IgD-negative memory B cell (primary cell): ENCODE measurements around the gene PRR12. TPM values are rescaled to one million over a fixed set of nuclear protein-coding genes. Genes with fewer than 3 reads are reported as not detected.

Source experiments
- H3K27ac Mint-ChIP-seq, 3 donors: one replicate each; pipeline ENCODE4 v1.8.0; 2020 to 2022; ENCODE audit warnings: mild to moderate bottlenecking in 3 of 3, mixed read lengths in 3 of 3, moderate library complexity in 1 of 3
- H3K27me3 Mint-ChIP-seq: one replicate; pipeline ENCODE4 v1.8.0; 2021; ENCODE audit warnings: mixed read lengths
- H3K36me3 Mint-ChIP-seq: one replicate; pipeline ENCODE4 v1.8.0; 2020; ENCODE audit warnings: mild to moderate bottlenecking, mixed read lengths
- H3K4me1 Mint-ChIP-seq, 3 donors: one replicate each; pipeline ENCODE4 v1.8.0; 2020 to 2022; ENCODE audit warnings: mixed read lengths in 3 of 3, mild to moderate bottlenecking in 1 of 3
- H3K4me3 Mint-ChIP-seq, 4 donors: one replicate each; pipeline ENCODE4 v1.8.0; 2020 to 2022; ENCODE audit warnings: mild to moderate bottlenecking in 4 of 4, mixed read lengths in 4 of 4, moderate library complexity in 3 of 4
- H3K9me3 Mint-ChIP-seq, 3 donors: one replicate each; pipeline ENCODE4 v1.8.0; 2020 to 2021; ENCODE audit warnings: mixed read lengths in 3 of 3, mild to moderate bottlenecking in 1 of 3
- polyA plus RNA-seq: library from polyadenylated mRNA; unstranded; fragments of 300-500 nt; fragmentation: Illumina TruSeq; gene quantifications from one replicate; pipeline ENCODE4 v1.2.3, GENCODE V29; 2021

The PRR12 gene
- polyA plus RNA-seq, 1 donor from 2014 or later: 0.70 TPM

DNA sequence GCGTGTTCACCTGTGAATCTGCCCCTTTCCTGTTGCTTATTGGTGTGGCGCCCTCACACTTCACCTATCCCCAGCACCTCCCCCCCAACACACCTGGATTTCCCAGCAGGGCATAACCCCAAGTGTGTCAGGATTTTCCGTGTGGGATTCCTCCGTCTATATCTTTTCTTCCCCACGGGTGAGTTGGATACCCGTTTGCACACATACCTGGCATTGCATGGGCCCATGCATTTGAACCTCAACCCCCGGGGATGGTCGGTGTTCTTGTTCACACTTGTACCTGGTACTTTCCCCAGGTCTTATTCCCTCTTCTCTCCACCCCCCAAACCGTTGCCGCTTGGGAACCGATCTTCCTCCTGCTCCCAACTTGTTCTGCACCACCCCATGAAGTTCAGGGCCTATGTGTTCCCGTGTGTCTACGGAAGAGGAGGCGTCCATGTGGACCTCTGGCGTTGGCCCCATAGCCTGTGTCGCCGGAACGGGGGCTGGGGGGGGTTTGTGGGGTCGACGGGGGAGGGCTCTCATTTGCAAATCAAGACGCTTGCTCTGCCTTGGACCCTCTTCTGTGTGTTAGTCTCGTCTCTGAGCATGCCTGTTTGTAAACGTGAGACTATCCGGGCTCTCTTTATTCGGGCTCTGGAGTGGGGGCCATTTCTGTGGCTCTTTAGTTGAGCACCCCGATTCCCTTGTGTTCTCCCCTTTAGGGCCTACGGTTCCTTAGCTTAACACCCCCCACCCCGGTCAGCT lies 1.7 kb downstream of the PRR12 start:
- H3K4me1 Mint-ChIP-seq: peaks cover 10 to 25% (median 19%) of the 10 kb centered on the region in 3 donors
- H3K27me3 Mint-ChIP-seq: no peaks in the 10 kb centered on the region
- H3K27ac Mint-ChIP-seq: peak overlapping the region; percentile 87 to 94 (median 92)
- H3K36me3 Mint-ChIP-seq: peaks cover 2% of the 10 kb centered on the region
- H3K9me3 Mint-ChIP-seq: no peaks in the 10 kb centered on the region
- H3K4me3 Mint-ChIP-seq: peak overlapping the region; percentile 80 to 94 (median 92)

DNA sequence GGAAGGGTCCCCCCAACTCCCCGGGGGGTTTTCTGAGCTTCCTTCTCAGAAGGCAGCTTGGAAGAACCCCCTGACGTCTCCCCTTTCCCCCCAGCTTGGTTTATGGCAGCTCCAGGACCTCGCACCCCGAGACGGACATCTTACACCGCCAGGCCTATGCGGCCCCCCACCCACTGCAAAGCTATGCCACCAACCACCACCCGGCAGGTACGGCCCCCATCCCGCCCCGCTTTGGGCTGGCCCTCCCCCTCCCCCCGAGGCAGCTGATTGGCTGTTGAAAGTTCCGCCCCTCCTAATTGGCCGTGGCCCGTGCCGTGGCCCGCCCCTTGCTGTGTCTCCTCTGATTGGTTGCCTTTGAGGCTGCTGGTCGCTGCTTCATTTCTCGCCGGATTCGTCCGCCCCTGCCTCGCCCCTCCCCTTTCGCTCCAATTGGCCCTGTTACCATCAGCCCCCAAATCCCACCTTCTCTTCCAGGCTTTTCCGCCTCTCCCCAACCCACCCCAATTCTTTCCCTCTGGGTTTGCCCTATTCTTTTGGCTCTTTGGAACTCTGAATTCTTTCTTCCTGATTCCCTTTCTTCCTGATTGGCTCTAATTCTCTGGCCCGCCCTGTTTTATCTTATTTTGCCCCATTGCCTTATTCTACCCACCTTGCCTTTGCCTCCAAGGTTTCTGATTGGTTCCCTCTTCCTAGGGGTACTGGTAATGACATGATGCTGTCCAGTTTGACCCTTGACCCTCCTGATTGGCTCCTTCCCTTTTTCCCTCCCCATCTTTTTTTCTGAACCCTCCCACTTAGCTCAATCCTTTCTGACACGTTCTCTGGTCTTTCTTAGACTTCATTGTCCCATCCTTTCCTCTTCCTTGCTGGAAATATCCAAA lies 2.5 kb downstream of the PRR12 start:
- no peaks in the 10 kb centered on the region for H3K9me3 Mint-ChIP-seq
- peak overlapping the region; percentile 87 to 94 (median 92) for H3K27ac Mint-ChIP-seq
- H3K4me1 Mint-ChIP-seq: peaks cover 10 to 25% (median 19%) of the 10 kb centered on the region in 3 donors
- peak overlapping the region; percentile 80 to 94 (median 92) for H3K4me3 Mint-ChIP-seq
- peaks cover 2% of the 10 kb centered on the region for H3K36me3 Mint-ChIP-seq
- no peaks in the 10 kb centered on the region for H3K27me3 Mint-ChIP-seq

DNA sequence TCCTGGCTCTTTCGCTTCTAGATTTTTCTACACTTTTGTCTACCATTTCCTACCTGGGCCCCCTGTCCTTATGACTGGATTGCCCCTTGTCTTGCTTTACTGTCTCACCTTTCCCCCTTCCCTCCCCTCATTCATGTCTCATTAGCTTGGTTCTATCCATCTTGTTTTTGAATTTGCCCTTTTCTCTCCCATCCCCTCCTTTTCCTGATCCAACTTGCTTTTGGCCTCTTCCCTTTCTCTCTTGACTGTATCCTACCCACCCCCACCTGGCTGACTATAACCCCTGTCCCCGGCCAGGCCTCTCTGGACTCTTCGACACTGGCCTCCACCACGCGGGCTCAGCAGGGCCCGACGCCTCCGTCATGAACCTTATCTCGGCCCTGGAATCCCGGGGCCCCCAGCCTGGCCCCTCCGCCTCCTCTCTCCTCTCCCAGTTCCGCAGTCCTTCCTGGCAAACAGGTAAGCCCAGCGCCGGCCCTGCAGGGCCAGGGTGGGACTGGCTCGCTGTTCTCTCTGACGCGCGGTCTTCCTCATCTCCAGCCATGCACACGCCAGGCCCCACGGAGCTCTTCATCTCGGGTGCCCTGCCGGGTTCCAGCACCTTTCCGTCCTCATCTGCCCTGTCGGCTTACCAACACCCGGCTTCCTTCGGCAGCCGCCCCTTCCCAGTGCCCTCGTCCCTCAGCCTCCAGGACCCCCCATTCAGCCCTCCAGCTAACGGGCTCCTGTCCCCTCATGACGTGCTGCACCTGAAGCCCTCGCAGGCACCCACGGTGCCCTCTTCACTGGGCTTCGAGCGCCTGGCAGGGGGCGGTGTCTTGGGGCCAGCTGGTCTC lies 3.4 kb downstream of the PRR12 start:
- peaks cover 10 to 22% (median 18%) of the 10 kb centered on the region in 3 donors for H3K4me1 Mint-ChIP-seq
- no peaks in the 10 kb centered on the region for H3K9me3 Mint-ChIP-seq
- no peaks in the 10 kb centered on the region for H3K36me3 Mint-ChIP-seq
- no peaks in the 10 kb centered on the region for H3K27me3 Mint-ChIP-seq
- peak overlapping the region in 2 of 3 donors; percentile 87 to 92 for H3K27ac Mint-ChIP-seq
- H3K4me3 Mint-ChIP-seq: peak overlapping the region in 3 of 4 donors; percentile 15 to 80 (median 57)

DNA sequence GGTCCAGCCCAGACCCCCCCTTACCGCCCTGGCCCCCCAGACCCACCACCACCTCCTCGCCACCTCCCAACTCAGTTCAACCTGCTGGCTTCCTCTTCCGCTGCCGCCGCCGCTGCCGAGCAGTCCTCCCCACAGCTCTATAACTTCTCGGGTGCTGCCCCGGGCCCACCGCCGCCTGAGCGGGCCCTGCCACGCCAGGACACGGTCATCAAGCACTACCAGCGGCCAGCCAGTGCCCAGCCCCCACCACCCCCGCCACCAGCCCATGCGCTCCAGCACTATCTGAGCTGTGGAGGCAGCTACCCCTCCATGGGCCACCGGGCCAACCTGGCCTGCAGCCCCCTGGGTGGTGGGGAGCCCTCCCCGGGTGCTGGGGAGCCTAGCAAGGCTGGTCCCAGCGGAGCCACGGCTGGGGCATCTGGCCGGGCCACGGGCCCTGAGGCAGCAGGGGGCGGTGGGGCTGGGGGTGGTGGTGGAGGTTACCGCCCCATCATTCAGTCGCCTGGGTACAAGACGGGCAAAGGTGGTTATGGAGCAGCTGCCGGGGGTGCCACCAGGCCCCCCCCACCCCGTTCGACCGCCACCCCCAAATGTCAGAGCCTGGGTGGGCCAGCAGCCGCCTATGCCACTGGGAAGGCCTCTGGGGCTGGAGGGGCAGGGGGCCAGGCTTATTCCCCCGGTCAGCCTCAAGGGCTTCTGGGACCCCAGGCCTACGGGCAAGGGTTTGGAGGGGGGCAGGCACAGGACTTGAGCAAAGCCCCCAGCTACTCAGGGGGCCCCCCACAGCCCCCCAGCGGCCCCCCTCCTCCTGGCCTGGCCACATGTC lies 4.2 kb downstream of the PRR12 start:
- peaks cover 10 to 18% (median 13%) of the 10 kb centered on the region in 3 donors for H3K4me1 Mint-ChIP-seq
- H3K4me3 Mint-ChIP-seq: no peak overlapping the region
- H3K9me3 Mint-ChIP-seq: no peaks in the 10 kb centered on the region
- H3K27ac Mint-ChIP-seq: no peak overlapping the region
- no peaks in the 10 kb centered on the region for H3K27me3 Mint-ChIP-seq
- H3K36me3 Mint-ChIP-seq: no peaks in the 10 kb centered on the region

DNA sequence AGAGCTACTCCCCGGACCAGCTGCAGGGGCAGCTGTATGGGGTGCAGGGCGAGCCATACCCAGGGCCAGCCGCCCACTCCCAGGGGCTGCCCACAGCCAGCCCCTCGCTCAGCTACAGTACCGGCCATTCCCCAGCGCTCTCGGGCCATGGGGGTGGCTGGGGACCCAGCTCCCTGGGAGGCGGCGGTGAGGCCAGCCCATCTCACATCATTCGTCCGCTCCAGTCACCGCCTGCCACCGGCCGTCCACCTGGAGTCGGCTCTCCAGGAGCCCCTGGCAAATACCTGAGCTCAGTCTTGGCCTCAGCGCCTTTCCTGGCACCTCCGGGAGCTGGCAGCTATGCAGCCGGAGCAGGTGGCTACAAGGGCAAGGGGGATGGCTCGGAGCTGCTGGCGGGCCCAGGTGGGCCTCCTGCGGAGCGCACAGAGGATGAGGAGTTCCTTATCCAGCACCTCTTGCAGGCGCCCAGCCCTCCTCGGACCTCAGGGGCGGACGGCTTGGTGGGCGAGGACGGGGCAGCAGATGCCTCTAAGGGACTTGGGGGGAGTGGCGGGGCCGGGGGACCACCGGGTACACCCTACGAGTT lies 4.9 kb downstream of the PRR12 start:
- Mint-ChIP-seq H3K4me1 (peaks cover 10 to 18% (median 13%) of the 10 kb centered on the region in 3 donors), H3K27me3 (no peaks in the 10 kb centered on the region), H3K9me3 (no peaks in the 10 kb centered on the region), H3K27ac (no peak overlapping the region), H3K36me3 (no peaks in the 10 kb centered on the region), H3K4me3 (no peak overlapping the region)

DNA sequence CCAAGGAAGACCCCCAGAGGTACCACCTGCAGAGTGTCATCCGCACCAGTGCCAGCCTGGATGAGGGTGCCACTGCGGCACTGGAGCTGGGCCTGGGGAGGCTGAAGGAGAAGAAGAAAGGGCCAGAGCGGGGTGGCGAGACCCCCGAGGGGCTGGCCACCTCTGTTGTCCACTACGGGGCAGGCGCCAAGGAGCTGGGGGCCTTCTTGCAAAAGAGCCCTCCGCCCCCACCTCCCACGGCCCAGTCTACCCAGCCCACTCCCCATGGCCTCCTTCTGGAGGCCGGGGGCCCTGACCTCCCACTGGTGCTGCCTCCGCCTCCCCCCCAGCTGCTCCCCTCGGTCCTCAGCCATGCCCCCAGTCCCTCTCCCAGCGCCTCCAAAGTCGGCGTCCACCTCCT lies 5.4 kb downstream of the PRR12 start:
- Mint-ChIP-seq H3K4me3 (no peak overlapping the region), H3K9me3 (no peaks in the 10 kb centered on the region), H3K27me3 (no peaks in the 10 kb centered on the region), H3K4me1 (peaks cover 10 to 18% (median 13%) of the 10 kb centered on the region in 3 donors), H3K27ac (no peak overlapping the region), H3K36me3 (no peaks in the 10 kb centered on the region)

DNA sequence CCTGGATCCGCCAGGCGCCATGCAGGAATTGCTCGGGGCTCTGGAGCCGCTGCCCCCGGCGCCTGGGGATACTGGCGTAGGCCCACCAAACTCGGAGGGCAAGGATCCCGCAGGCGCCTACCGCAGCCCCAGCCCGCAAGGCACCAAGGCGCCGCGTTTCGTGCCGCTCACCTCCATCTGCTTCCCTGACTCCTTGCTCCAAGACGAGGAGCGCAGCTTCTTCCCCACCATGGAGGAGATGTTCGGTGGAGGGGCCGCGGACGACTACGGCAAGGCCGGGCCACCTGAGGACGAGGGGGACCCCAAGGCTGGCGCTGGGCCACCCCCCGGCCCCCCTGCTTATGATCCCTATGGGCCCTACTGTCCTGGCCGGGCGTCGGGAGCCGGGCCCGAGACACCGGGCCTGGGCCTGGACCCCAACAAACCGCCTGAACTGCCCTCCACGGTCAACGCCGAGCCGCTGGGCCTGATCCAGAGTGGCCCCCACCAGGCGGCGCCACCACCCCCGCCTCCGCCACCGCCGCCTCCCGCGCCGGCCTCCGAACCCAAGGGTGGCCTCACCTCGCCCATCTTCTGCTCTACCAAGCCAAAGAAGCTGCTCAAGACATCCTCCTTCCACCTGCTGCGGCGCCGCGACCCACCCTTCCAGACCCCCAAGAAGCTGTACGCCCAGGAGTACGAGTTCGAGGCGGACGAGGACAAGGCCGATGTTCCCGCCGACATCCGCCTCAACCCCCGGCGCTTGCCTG lies 6.1 kb downstream of the PRR12 start:
- H3K4me3 Mint-ChIP-seq: no peak overlapping the region
- no peaks in the 10 kb centered on the region for H3K9me3 Mint-ChIP-seq
- H3K36me3 Mint-ChIP-seq: peaks cover 2% of the 10 kb centered on the region
- no peaks in the 10 kb centered on the region for H3K27me3 Mint-ChIP-seq
- H3K4me1 Mint-ChIP-seq: peaks cover 10 to 18% (median 13%) of the 10 kb centered on the region in 3 donors
- no peak overlapping the region for H3K27ac Mint-ChIP-seq

DNA sequence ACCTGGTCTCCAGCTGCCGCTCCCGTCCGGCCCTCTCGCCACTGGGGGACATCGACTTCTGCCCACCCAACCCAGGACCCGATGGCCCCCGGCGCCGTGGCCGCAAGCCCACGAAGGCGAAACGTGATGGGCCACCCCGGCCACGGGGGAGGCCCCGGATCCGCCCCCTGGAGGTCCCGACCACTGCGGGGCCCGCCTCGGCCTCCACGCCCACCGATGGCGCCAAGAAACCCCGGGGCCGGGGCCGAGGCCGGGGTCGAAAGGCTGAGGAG lies 6.7 kb downstream of the PRR12 start:
- no peaks in the 10 kb centered on the region for H3K9me3 Mint-ChIP-seq
- H3K27me3 Mint-ChIP-seq: no peaks in the 10 kb centered on the region
- no peak overlapping the region for H3K4me3 Mint-ChIP-seq
- no peak overlapping the region for H3K27ac Mint-ChIP-seq
- peaks cover 8 to 12% (median 10%) of the 10 kb centered on the region in 3 donors for H3K4me1 Mint-ChIP-seq
- peaks cover 2% of the 10 kb centered on the region for H3K36me3 Mint-ChIP-seq

DNA sequence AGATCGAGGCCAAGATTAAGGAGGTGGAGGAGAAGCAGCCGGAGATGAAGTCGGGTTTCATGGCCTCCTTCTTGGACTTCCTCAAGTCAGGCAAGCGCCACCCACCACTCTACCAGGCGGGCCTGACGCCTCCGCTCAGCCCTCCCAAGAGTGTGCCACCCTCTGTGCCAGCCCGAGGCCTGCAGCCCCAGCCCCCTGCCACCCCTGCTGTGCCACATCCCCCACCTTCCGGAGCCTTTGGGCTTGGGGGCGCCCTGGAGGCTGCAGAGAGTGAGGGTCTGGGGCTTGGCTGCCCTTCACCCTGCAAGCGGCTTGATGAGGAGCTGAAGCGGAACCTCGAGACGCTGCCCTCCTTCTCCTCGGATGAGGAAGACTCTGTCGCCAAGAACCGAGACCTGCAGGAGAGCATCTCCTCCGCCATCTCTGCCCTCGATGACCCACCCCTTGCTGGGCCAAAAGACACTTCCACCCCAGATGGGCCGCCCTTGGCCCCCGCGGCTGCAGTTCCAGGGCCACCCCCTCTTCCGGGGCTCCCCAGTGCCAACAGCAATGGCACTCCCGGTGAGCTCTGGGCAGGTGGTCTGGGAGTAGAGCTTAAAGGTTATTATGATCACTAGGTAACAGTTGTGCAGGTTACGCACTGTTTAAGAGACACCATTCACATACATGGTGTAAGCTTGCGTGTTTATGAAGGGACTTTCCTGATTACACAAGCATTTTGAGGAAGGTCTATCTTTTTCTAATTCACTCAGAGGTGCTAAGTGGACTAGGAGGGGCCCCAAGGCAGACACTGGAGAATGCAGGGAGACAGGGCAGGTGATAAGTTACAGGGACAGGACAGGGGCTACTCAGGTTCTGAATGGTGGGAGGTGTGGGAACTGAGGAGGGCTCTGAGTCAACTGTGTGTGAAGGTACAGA lies 8.7 kb downstream of the PRR12 start:
- H3K27ac Mint-ChIP-seq: no peak overlapping the region
- peak overlapping the region in 1 of 4 donors; percentile 21 for H3K4me3 Mint-ChIP-seq
- H3K9me3 Mint-ChIP-seq: no peaks in the 10 kb centered on the region
- H3K27me3 Mint-ChIP-seq: no peaks in the 10 kb centered on the region
- peaks cover 0 to 3% (median 0%) of the 10 kb centered on the region in 3 donors for H3K4me1 Mint-ChIP-seq
- H3K36me3 Mint-ChIP-seq: peaks cover 2% of the 10 kb centered on the region

DNA sequence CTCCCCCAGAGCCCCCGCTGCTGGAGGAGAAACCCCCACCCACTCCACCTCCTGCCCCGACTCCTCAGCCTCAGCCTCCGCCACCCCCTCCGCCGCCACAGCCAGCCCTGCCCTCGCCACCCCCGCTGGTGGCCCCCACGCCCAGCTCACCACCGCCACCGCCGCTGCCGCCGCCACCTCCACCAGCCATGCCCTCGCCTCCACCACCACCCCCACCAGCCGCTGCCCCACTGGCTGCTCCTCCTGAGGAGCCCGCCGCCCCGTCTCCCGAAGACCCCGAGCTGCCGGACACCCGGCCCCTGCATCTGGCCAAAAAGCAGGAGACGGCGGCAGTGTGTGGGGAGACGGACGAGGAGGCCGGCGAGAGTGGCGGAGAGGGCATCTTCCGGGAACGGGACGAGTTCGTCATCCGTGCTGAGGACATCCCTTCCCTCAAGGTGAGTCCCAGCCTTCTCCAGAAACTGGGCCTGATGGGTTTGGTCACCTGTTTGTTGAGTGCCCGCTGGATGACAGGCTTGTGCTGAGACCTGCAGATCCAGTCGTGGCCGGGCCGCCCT lies 10.6 kb downstream of the PRR12 start:
- Mint-ChIP-seq H3K4me1 (peaks cover 0 to 3% (median 0%) of the 10 kb centered on the region in 3 donors), H3K36me3 (peaks cover 2% of the 10 kb centered on the region), H3K27me3 (no peaks in the 10 kb centered on the region), H3K9me3 (no peaks in the 10 kb centered on the region), H3K27ac (peak overlapping the region in 1 of 3 donors; percentile 75), H3K4me3 (no peak overlapping the region)

DNA sequence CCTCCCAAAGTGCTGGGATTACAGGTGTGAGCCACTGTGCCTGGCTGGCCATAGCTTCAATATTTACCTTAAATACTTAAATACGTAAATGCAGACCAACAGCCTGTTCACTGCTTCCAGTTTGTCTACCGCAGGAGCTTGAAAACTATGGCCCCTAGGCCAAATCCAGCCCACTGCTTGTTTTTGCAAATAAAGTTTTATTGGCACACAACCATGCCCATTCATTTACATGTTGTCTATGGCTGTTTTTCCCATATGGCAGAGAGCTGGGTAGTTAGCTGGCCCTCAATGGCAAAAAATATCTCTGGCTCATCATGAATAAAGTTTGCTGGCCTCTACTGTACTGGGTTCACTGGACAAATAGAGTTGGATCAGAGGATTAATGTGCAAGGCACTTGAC lies 11.8 kb downstream of the PRR12 start:
- no peaks in the 10 kb centered on the region for H3K27me3 Mint-ChIP-seq
- H3K4me3 Mint-ChIP-seq: no peak overlapping the region
- peaks cover 0 to 3% (median 0%) of the 10 kb centered on the region in 3 donors for H3K4me1 Mint-ChIP-seq
- H3K27ac Mint-ChIP-seq: no peak overlapping the region
- peaks cover 2% of the 10 kb centered on the region for H3K36me3 Mint-ChIP-seq
- no peaks in the 10 kb centered on the region for H3K9me3 Mint-ChIP-seq

DNA sequence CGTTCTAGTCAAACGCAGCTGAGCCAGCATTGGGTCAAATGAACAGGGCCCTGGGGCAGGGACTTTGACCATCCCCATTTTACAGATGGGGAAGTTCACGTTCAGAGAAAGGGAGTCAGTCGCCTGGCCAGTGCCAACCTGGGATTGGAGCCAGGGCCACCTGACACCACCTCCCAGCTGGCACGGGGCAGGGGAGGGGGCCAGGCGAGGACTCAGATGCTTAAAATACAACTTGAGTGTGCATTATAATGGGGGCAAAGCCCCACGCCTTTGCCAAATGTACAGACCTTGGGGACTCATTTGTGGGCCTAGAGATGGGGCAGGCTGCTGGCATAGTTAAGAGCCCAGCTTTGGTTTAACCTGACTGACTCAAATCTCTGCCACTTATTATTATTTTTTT lies 14.6 kb downstream of the PRR12 start:
- Mint-ChIP-seq H3K36me3 (peaks cover 2% of the 10 kb centered on the region), H3K4me3 (no peak overlapping the region), H3K27ac (no peak overlapping the region), H3K4me1 (peaks cover 0 to 3% (median 0%) of the 10 kb centered on the region in 3 donors), H3K9me3 (no peaks in the 10 kb centered on the region), H3K27me3 (no peaks in the 10 kb centered on the region)
